ENCODE measurements around the gene EMD.

DNA sequence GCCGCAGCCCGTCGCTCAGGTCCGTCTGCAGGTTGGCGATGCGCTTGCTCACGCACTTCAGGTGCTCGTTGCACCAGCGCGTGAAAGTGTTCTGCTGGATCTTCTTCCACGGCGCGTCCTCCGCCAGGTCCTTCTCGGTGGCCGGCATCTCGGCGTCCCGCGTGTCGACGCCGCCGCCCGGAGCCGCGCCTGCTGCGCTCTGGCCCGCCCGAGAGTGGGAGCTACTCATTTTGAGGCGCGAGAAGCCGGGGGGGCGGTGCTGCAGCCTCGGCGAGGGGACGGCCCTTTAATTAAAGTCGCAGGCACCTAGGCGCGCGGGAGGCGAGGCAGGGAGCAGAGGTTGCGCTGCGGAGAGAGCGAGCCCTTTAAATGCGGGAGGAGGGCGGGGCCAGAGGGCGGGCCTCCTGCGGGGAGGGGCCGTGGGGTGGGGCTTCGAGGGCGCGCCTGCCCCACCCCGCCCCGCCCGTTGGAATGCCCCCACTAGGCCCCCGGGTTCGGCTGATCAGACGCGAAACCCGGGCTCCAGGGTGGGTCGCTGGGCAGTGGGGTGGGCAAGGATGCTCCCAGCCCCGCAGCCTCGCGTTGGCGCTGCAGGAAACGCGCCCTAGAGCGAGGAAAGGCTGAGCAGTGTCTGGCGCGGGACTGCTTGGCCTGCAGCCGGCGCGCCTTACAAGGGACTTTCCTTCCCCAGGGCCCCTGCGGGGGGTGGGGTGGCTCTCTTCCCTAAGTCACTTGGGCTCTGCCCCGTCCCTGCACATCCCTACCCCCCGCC, 7.9 kb upstream of the EMD start:
- peak; percentile 95 to 96 for TF ChIP-seq POLR2A (IDR thresholded peaks at IDR 0.05)
- TF ChIP-seq, protein P1, sequence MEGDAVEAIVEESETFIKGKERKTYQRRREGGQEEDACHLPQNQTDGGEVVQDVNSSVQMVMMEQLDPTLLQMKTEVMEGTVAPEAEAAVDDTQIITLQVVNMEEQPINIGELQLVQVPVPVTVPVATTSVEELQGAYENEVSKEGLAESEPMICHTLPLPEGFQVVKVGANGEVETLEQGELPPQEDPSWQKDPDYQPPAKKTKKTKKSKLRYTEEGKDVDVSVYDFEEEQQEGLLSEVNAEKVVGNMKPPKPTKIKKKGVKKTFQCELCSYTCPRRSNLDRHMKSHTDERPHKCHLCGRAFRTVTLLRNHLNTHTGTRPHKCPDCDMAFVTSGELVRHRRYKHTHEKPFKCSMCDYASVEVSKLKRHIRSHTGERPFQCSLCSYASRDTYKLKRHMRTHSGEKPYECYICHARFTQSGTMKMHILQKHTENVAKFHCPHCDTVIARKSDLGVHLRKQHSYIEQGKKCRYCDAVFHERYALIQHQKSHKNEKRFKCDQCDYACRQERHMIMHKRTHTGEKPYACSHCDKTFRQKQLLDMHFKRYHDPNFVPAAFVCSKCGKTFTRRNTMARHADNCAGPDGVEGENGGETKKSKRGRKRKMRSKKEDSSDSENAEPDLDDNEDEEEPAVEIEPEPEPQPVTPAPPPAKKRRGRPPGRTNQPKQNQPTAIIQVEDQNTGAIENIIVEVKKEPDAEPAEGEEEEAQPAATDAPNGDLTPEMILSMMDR (IDR thresholded peaks at IDR 0.05): peak in 1 of 6 experiments; percentile 25

All from thyroid gland (tissue), 4 donors.